ENCODE data around the gene RAN.
"Not testable (repeated sequence)": the region's sequence is repeated elsewhere in the genome, so short reads cannot be mapped to it uniquely, and the experiment has no call there.

RAN gene

GRCh38 chr12:130838284-130838950 lies 33.4 kb upstream of the RAN start:
- peak overlapping the region; percentile 8 for H2AFZ ChIP-seq (ENCODE audit: low read depth, low read length)
- no peaks in the 10 kb centered on the region for H3K36me3 ChIP-seq (ENCODE audit: insufficient read depth, low read length)
- H3K27me3 ChIP-seq (ENCODE audit: insufficient read depth, low read length): no peaks in the 10 kb centered on the region
- peaks cover 14% of the 10 kb centered on the region for H3K4me1 ChIP-seq (ENCODE audit: insufficient read depth, low read length)
- no peaks in the 10 kb centered on the region for H3K9me3 ChIP-seq (ENCODE audit: low read length)
- peak overlapping the region; percentile 77 for H3K4me3 ChIP-seq (ENCODE audit: low read length)

DNA sequence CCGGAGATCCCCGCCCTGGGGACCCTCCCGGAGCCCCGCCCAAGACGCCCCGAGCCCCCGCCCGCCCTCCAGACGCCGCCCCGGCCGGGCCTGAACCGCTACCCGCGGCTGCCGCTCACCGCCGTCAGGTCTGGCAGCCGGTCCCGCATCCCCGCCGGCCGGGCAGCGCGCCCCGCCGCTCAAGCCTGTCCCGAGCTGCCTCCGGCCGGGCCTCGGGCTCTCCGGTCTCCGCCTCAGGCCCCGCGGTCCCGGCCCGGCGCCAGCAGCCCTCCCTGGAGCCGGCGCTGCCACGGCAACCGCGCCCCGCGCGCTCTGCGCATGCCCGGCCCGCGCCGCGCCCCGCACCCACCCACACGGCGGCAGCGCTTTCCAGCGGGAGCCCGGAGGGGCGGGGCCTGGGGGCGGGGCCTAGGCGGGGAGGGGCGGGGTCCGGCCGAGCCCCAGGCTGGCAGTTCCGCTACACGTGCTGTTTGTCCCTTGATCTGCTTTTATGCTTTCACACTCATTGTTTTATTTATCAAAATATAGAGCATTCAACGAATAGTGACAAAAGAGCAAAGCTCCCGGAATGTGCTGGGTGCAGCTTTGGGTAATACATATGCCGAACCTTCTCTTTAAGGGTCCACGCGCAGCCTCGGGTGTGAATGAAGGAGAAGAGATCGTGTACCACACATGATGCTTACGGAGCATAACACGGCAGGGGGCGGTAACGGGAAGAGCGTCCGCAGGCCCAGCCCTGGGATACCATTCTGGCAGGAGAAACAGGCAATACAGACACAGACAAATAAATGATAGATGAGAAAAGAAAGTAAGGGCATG lies 32.7 kb upstream of the RAN start, which contains the start of gene STX2:
STX2 (minus strand) TSS at position 300 of the 819 bp plus-strand sequence; CDS start at position 149, 151 bp downstream.
- Histone ChIP-seq H2AFZ (ENCODE audit: low read depth, low read length) (peak within 1 kb of the TSS; percentile 8), H3K27me3 (ENCODE audit: insufficient read depth, low read length) (no peaks in the 10 kb centered on the region), H3K4me1 (ENCODE audit: insufficient read depth, low read length) (peaks cover 14% of the 10 kb centered on the region), H3K4me3 (ENCODE audit: low read length) (peak within 1 kb of the TSS; percentile 77), H3K36me3 (ENCODE audit: insufficient read depth, low read length) (no peaks in the 10 kb centered on the region), H3K9me3 (ENCODE audit: low read length) (no peaks in the 10 kb centered on the region)

DNA sequence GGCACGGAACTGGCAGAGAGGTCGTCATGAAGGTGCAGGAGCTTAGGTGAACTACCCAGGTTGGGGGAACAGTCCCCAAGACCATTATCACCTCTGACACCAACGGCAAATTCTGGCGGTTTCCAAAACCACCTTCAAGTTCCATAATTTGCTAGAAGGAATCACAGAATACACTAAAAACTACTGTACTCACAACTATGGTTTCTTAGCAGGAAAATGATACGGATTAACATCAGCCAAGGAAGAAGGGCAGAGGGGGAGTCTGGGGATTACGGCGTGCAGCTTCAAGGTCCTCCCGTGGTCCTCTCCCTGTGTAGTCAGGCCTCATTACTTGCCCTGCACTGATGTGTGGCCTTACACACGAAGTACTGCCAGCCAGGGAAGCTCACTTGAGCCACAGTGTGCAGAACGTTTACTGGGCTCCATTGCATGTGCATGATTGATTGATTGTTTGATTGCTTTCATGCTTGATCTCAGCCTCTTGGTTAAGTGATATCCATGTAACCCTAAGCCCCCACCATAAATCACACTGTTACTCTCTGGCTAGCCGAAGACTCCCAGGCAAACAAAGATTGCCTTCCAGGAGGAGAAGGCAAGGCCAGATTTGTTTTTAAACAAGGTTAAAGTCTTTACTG lies 32.0 kb upstream of the RAN start:
- H3K27me3 ChIP-seq (ENCODE audit: insufficient read depth, low read length): no peaks in the 10 kb centered on the region
- no peaks in the 10 kb centered on the region for H3K36me3 ChIP-seq (ENCODE audit: insufficient read depth, low read length)
- peak overlapping the region; percentile 55 for H3K4me3 ChIP-seq (ENCODE audit: low read length)
- H2AFZ ChIP-seq (ENCODE audit: low read depth, low read length): no peak overlapping the region
- H3K4me1 ChIP-seq (ENCODE audit: insufficient read depth, low read length): peaks cover 14% of the 10 kb centered on the region
- H3K9me3 ChIP-seq (ENCODE audit: low read length): no peaks in the 10 kb centered on the region

GRCh38 chr12:130846369-130846768 lies 25.5 kb upstream of the RAN start:
- no peaks in the 10 kb centered on the region for H3K36me3 ChIP-seq (ENCODE audit: insufficient read depth, low read length)
- H3K9me3 ChIP-seq (ENCODE audit: low read length): no peaks in the 10 kb centered on the region
- no peaks in the 10 kb centered on the region for H3K27me3 ChIP-seq (ENCODE audit: insufficient read depth, low read length)
- no peak overlapping the region for H3K4me3 ChIP-seq (ENCODE audit: low read length)
- peaks cover 10% of the 10 kb centered on the region for H3K4me1 ChIP-seq (ENCODE audit: insufficient read depth, low read length)
- no peak overlapping the region for H2AFZ ChIP-seq (ENCODE audit: low read depth, low read length)

DNA sequence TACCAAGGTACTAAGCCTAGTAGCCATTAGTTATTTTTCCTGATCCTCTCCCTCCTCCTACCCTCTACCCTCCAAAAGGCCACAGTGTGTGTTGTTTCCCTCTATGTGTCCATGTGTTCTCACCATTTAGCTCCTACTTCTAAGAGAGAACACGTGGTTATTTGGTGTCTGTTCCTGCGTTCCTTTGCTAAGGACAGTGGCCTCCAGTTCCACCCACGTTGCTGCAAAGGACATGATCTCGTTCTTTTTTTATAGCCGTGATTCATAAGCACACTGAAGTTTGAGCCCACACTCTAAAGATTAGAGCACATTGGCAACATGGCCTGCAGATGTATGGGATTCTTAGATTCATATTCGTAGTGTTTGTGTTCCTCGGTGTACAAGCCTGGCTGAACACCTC lies 24.8 kb upstream of the RAN start:
- peaks cover 10% of the 10 kb centered on the region for H3K4me1 ChIP-seq (ENCODE audit: insufficient read depth, low read length)
- no peaks in the 10 kb centered on the region for H3K27me3 ChIP-seq (ENCODE audit: insufficient read depth, low read length)
- no peaks in the 10 kb centered on the region for H3K36me3 ChIP-seq (ENCODE audit: insufficient read depth, low read length)
- H2AFZ ChIP-seq (ENCODE audit: low read depth, low read length): no peak overlapping the region
- H3K4me3 ChIP-seq (ENCODE audit: low read length): no peak overlapping the region
- no peaks in the 10 kb centered on the region for H3K9me3 ChIP-seq (ENCODE audit: low read length)

DNA sequence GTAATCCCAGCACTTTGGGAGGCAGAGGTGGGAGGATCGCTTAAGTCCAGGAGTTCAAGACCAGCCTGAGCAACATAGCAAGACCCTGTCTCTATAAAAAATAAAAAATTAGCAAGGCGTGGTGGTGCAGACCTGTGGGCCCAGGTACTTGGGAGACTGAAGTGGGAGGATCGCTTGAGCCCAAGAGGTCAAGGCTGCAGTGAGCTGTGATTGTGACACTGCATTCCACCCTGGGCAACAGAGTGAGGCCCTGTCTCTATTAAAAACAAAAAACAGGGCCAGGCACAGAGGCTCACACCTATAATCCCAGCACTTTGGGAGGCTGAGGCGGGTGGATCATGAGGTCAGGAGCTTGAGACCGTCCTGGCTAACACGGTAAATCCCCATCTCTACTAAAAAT lies 23.8 kb upstream of the RAN start:
- H3K4me1 ChIP-seq (ENCODE audit: insufficient read depth, low read length): peaks cover 17% of the 10 kb centered on the region
- H3K4me3 ChIP-seq (ENCODE audit: low read length); H3K36me3 ChIP-seq (ENCODE audit: insufficient read depth, low read length); H2AFZ ChIP-seq (ENCODE audit: low read depth, low read length); H3K9me3 ChIP-seq (ENCODE audit: low read length); H3K27me3 ChIP-seq (ENCODE audit: insufficient read depth, low read length): not testable (repeated sequence)

DNA sequence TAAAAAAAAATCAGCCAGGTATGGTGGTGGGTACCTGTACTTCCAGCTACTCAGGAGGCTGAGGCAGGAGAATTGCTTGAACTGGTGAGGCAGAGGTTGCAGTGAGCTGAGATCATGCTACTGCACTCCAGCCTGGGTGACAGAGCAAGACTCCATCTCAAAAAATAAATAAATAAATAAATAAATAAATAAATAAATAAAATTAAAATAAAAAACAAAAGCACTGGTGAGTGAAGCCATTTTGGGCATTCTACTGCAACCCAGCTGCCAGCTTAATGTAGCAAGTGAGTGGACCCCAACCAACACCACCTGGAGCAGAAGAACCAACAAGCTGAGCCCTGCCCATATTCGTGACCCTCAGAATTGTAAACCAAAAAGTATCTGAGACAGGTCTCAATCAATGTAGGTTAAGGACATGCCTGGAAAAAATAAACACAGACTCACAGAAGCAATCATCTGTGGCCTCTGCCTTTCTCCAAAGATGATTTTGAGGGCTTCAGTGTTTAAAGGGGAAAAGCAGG lies 23.0 kb upstream of the RAN start:
- H3K4me1 ChIP-seq (ENCODE audit: insufficient read depth, low read length): peaks cover 25% of the 10 kb centered on the region
- not testable (repeated sequence) for H3K36me3 ChIP-seq (ENCODE audit: insufficient read depth, low read length); H3K4me3 ChIP-seq (ENCODE audit: low read length); H3K9me3 ChIP-seq (ENCODE audit: low read length); H2AFZ ChIP-seq (ENCODE audit: low read depth, low read length); H3K27me3 ChIP-seq (ENCODE audit: insufficient read depth, low read length)

GRCh38 chr12:130849561-130850417 lies 22.1 kb upstream of the RAN start:
- no peaks in the 10 kb centered on the region for H3K36me3 ChIP-seq (ENCODE audit: insufficient read depth, low read length)
- H2AFZ ChIP-seq (ENCODE audit: low read depth, low read length): no peak overlapping the region
- no peaks in the 10 kb centered on the region for H3K27me3 ChIP-seq (ENCODE audit: insufficient read depth, low read length)
- H3K4me1 ChIP-seq (ENCODE audit: insufficient read depth, low read length): peaks cover 25% of the 10 kb centered on the region
- H3K9me3 ChIP-seq (ENCODE audit: low read length): no peaks in the 10 kb centered on the region
- H3K4me3 ChIP-seq (ENCODE audit: low read length): no peak overlapping the region

- Histone ChIP-seq H3K4me1 (ENCODE audit: insufficient read depth, low read length) (peaks cover 25% of the 10 kb centered on the region), H3K27me3 (ENCODE audit: insufficient read depth, low read length) (no peaks in the 10 kb centered on the region), H3K4me3 (ENCODE audit: low read length) (no peak overlapping the region), H3K36me3 (ENCODE audit: insufficient read depth, low read length) (no peaks in the 10 kb centered on the region), H3K9me3 (ENCODE audit: low read length) (no peaks in the 10 kb centered on the region), H2AFZ (ENCODE audit: low read depth, low read length) (no peak overlapping the region)
These were observed 21.3 kb upstream of the RAN start for GRCh38 chr12:130850418-130851021.

GRCh38 chr12:130856088-130856487 lies 15.8 kb upstream of the RAN start:
- Histone ChIP-seq H2AFZ (ENCODE audit: low read depth, low read length) (no peak overlapping the region), H3K36me3 (ENCODE audit: insufficient read depth, low read length) (no peaks in the 10 kb centered on the region), H3K9me3 (ENCODE audit: low read length) (peaks cover 3% of the 10 kb centered on the region), H3K4me3 (ENCODE audit: low read length) (no peak overlapping the region), H3K27me3 (ENCODE audit: insufficient read depth, low read length) (no peaks in the 10 kb centered on the region), H3K4me1 (ENCODE audit: insufficient read depth, low read length) (peaks cover 15% of the 10 kb centered on the region)

DNA sequence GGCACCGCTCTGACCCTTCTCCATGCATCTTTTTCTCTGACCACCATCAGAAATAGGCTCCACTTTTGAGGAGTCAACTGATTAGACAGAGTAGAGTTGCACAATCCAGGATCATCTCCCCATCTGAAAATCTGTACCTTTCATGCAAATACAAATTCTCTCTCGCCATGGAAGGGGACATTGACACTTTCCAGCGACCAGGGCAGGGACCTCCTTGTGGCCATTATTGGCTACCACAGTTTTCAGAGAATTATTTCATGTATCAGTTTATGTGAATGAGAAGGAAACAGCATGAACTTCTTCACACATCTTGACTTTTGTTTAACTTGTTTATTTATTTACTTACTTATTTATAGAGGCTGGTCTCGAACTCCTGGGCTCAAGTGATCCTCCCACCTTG lies 13.8 kb upstream of the RAN start:
- Histone ChIP-seq H3K4me1 (ENCODE audit: insufficient read depth, low read length) (peaks cover 8% of the 10 kb centered on the region), H2AFZ (ENCODE audit: low read depth, low read length) (no peak overlapping the region), H3K36me3 (ENCODE audit: insufficient read depth, low read length) (no peaks in the 10 kb centered on the region), H3K4me3 (ENCODE audit: low read length) (no peak overlapping the region), H3K27me3 (ENCODE audit: insufficient read depth, low read length) (no peaks in the 10 kb centered on the region), H3K9me3 (ENCODE audit: low read length) (peaks cover 3% of the 10 kb centered on the region)

DNA sequence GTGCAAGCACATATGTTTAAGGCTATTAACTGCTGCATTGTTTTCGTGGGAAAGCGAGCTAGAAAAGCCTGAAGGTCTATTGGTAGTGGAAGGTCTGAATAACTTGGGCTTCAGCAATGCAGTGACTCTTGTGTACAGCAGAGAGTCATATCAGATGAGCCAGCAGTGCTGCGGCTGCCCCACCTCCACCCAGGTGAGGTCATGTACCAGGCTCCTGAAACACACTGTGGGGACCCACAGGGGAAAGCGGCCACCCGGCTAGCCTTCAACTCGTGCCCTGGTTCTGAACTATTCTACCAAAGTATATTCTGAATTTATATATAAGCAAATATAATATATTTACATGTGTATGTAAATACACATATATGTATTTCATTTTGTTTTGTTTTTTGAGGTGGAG lies 12.7 kb upstream of the RAN start:
- H2AFZ ChIP-seq (ENCODE audit: low read depth, low read length): no peak overlapping the region
- H3K4me1 ChIP-seq (ENCODE audit: insufficient read depth, low read length): no peaks in the 10 kb centered on the region
- H3K27me3 ChIP-seq (ENCODE audit: insufficient read depth, low read length): no peaks in the 10 kb centered on the region
- no peak overlapping the region for H3K4me3 ChIP-seq (ENCODE audit: low read length)
- H3K36me3 ChIP-seq (ENCODE audit: insufficient read depth, low read length): no peaks in the 10 kb centered on the region
- H3K9me3 ChIP-seq (ENCODE audit: low read length): peaks cover 3% of the 10 kb centered on the region

Measured in neuron (in vitro differentiated cells).